Measurements from ENCODE around the gene LRRC27. TPM values are rescaled to one million over a fixed set of nuclear protein-coding genes. Genes with fewer than 3 reads are reported as not detected.

Gene LRRC27
- total RNA-seq, 1 experiment from 2014 or later: 4.1 TPM

GRCh38 chr10:132296666-132297443, 35.1 kb upstream of the LRRC27 start:
- ATAC-seq: no peak

More at GRCh38 chr10:132296666-132297443, 35.1 kb upstream of the LRRC27 start:
- H3K79me2 ChIP-seq (ENCODE audit: insufficient read depth, low read length): no peaks in the 10 kb centered on the region; the same call in 1 of the 2 replicates
- H4K20me1 ChIP-seq (ENCODE audit: insufficient read depth): no peaks in the 10 kb centered on the region
- intact Hi-C loops (cut with micrococcal nuclease): no loop called here
- H3K4me1 ChIP-seq (ENCODE audit: control insufficient read depth in 1 of 2, insufficient read depth in 2 of 2, low read length in 2 of 2): no peaks in the 10 kb centered on the region
- H3K36me3 ChIP-seq (ENCODE audit: control insufficient read depth in 1 of 2, insufficient read depth in 2 of 2, low read length in 2 of 2): no peaks in the 10 kb centered on the region
- no peak overlapping the region for H2AFZ ChIP-seq (ENCODE audit: low read depth, low read length, poor library complexity, severe bottlenecking)
- H3K4me2 ChIP-seq (ENCODE audit: low read length): no peak overlapping the region
- H3K9me3 ChIP-seq (ENCODE audit: control insufficient read depth in 1 of 2, insufficient read depth in 1 of 2, low read depth in 1 of 2, low read length in 2 of 2): no peaks in the 10 kb centered on the region
- H3K9ac ChIP-seq (ENCODE audit: low read length): no peak overlapping the region
- DNase-seq (ENCODE audit: low read depth, low spot score): no peak
- H3K27me3 ChIP-seq (ENCODE audit: insufficient read depth, low read length): no peaks in the 10 kb centered on the region
- TF ChIP-seq CBX3 (IDR thresholded peaks at IDR 0.05; ENCODE audit: low read depth): no peak
- TF ChIP-seq SIN3A (IDR thresholded peaks at IDR 0.05; ENCODE audit: low read depth): no peak
- TF ChIP-seq YY1 (IDR thresholded peaks at IDR 0.05; ENCODE audit: extremely low read depth, insufficient replicate concordance, low read depth, low read length): no peak
- TF ChIP-seq, protein P1, sequence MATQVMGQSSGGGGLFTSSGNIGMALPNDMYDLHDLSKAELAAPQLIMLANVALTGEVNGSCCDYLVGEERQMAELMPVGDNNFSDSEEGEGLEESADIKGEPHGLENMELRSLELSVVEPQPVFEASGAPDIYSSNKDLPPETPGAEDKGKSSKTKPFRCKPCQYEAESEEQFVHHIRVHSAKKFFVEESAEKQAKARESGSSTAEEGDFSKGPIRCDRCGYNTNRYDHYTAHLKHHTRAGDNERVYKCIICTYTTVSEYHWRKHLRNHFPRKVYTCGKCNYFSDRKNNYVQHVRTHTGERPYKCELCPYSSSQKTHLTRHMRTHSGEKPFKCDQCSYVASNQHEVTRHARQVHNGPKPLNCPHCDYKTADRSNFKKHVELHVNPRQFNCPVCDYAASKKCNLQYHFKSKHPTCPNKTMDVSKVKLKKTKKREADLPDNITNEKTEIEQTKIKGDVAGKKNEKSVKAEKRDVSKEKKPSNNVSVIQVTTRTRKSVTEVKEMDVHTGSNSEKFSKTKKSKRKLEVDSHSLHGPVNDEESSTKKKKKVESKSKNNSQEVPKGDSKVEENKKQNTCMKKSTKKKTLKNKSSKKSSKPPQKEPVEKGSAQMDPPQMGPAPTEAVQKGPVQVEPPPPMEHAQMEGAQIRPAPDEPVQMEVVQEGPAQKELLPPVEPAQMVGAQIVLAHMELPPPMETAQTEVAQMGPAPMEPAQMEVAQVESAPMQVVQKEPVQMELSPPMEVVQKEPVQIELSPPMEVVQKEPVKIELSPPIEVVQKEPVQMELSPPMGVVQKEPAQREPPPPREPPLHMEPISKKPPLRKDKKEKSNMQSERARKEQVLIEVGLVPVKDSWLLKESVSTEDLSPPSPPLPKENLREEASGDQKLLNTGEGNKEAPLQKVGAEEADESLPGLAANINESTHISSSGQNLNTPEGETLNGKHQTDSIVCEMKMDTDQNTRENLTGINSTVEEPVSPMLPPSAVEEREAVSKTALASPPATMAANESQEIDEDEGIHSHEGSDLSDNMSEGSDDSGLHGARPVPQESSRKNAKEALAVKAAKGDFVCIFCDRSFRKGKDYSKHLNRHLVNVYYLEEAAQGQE (IDR thresholded peaks at IDR 0.05; ENCODE audit: low read depth): no peak
- TF ChIP-seq EZH2 (IDR thresholded peaks at IDR 0.05): no peak
- TF ChIP-seq, protein P2, sequence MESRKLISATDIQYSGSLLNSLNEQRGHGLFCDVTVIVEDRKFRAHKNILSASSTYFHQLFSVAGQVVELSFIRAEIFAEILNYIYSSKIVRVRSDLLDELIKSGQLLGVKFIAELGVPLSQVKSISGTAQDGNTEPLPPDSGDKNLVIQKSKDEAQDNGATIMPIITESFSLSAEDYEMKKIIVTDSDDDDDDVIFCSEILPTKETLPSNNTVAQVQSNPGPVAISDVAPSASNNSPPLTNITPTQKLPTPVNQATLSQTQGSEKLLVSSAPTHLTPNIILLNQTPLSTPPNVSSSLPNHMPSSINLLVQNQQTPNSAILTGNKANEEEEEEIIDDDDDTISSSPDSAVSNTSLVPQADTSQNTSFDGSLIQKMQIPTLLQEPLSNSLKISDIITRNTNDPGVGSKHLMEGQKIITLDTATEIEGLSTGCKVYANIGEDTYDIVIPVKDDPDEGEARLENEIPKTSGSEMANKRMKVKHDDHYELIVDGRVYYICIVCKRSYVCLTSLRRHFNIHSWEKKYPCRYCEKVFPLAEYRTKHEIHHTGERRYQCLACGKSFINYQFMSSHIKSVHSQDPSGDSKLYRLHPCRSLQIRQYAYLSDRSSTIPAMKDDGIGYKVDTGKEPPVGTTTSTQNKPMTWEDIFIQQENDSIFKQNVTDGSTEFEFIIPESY (IDR thresholded peaks at IDR 0.05; ENCODE audit: extremely low read depth, insufficient replicate concordance, low read length): no peak
- TF ChIP-seq POLR2A (IDR thresholded peaks at IDR 0.05; ENCODE audit: borderline replicate concordance, extremely low read depth, insufficient read depth, insufficient read length): no peak
- H3K9me2 ChIP-seq (ENCODE audit: insufficient read depth): no peaks in the 10 kb centered on the region
- ChIA-PET CTCF (no interaction called here), RAD21 (ENCODE audit: low non-redundant PET in 1 of 2, low total read pairs in 2 of 2, uncharacterized antibody in 2 of 2, unreplicated experiment in 2 of 2) (no interaction called here), POLR2A (no interaction called here)
- H3K4me3 ChIP-seq (replicated peaks in 1 of 2; ENCODE audit: low read depth in 1 of 2, low read length in 2 of 2): no peak overlapping the region
- BruUV-seq (replicated peaks): no TSS peak
- H3K27ac ChIP-seq (ENCODE audit: low read depth, low read length): no peak overlapping the region
